Measurements from ENCODE around the gene CALHM6. TPM values are rescaled to one million over a fixed set of nuclear protein-coding genes. Genes with fewer than 3 reads are reported as not detected.

The CALHM6 gene
- total and polyA plus RNA-seq, 2 of the 8 experiments (the other 6 are each of a cell fraction or from before 2014, with no cell fraction given) = 0.93 to 1.8 TPM

GRCh38 chr6:116459927-116460326 lies 1.2 kb upstream of the CALHM6 start:
- ChIA-PET CTCF (ENCODE audit: partially characterized antibody) (interaction anchor here (1.0 to 1.4 kb wide), 2 partner anchors 19 to 192 kb away, joined by 3 to 4 read pairs; no protein-coding TSS in a partner anchor), POLR2A (ENCODE audit: partially characterized antibody) (no interaction called here)
- no peaks in the 10 kb centered on the region for H3K36me3 ChIP-seq (ENCODE audit: control insufficient read depth in 2 of 4, insufficient read depth in 4 of 4, low read length in 3 of 4)
- no peak overlapping the region for H4K91ac ChIP-seq (replicated peaks; ENCODE audit: insufficient read length, low read length)
- peaks cover 3 to 4% (median 3%) of the 10 kb centered on the region in 4 experiments for H3K4me1 ChIP-seq (replicated peaks in 1 of 4; ENCODE audit: control insufficient read depth in 3 of 4, insufficient read depth in 4 of 4, low read length in 3 of 4)
- DNase-seq (ENCODE audit: low read depth in 1 of 2, low spot score in 2 of 2) = no peak
- H3K23me2 ChIP-seq (ENCODE audit: low read depth, low read length) = peaks cover 4% of the 10 kb centered on the region; the same call in 1 of the 2 replicates
- WGBS, 2 experiments (ENCODE audit: extremely low coverage in 1 of 2, insufficient coverage in 1 of 2, insufficient read length in 1 of 2, insufficient replicate concordance in 2 of 2, low coverage in 1 of 2, low lambda C conversion rate in 2 of 2, missing lambda C conversion rate in 1 of 2) = 91% methylated on average over 4 of the region's 4 CpGs; no CpG with 5 or more reads in 1 of the 2 experiments
- peaks cover 8 to 33% (median 25%) of the 10 kb centered on the region in 4 experiments for H3K27me3 ChIP-seq (replicated peaks in 1 of 4; ENCODE audit: control insufficient read depth in 3 of 4, extremely low read depth in 1 of 4, insufficient read depth in 3 of 4, low read length in 3 of 4)
- no peak overlapping the region for H2BK20ac ChIP-seq (ENCODE audit: low read length)
- no peak overlapping the region for H2BK5ac ChIP-seq (ENCODE audit: low read depth, low read length)
- H3K79me1 ChIP-seq (ENCODE audit: low read depth, low read length) = no peaks in the 10 kb centered on the region
- no peak overlapping the region for H3K18ac ChIP-seq (ENCODE audit: extremely low read depth, low read length)
- no peaks in the 10 kb centered on the region for H3K79me2 ChIP-seq (ENCODE audit: control insufficient read depth in 1 of 2, insufficient read depth in 2 of 2, low read length in 2 of 2)
- H3K27ac ChIP-seq (ENCODE audit: low read depth, low read length) = no peak overlapping the region
- no peak overlapping the region for H3K4ac ChIP-seq (replicated peaks; ENCODE audit: insufficient read length, low read depth, low read length)
- no peak overlapping the region for H2AK5ac ChIP-seq (ENCODE audit: low read depth, low read length)
- no peaks in the 10 kb centered on the region for H3K9me3 ChIP-seq (ENCODE audit: insufficient read depth in 2 of 2, low read depth in 1 of 2, low read length in 1 of 2)
- H3K14ac ChIP-seq (ENCODE audit: insufficient read length) = no peak overlapping the region
- no peak overlapping the region for H3K4me3 ChIP-seq (ENCODE audit: extremely low read depth in 1 of 4, insufficient read depth in 2 of 4, low read depth in 3 of 4, low read length in 4 of 4)
- no peak overlapping the region for H3K4me2 ChIP-seq (ENCODE audit: insufficient read depth in 1 of 2, low read depth in 2 of 2, low read length in 2 of 2)
- no peak overlapping the region for H2BK15ac ChIP-seq (ENCODE audit: low read length)
- no peak overlapping the region for H2BK120ac ChIP-seq (replicated peaks; ENCODE audit: low read depth, low read length)
- no peaks in the 10 kb centered on the region for H4K20me1 ChIP-seq (replicated peaks in 1 of 2; ENCODE audit: control insufficient read depth in 1 of 2, insufficient read depth in 2 of 2, low read length in 2 of 2)
- no peak overlapping the region for H3K9ac ChIP-seq (replicated peaks in 1 of 4; ENCODE audit: extremely low read depth in 1 of 4, low read depth in 3 of 4, low read length in 3 of 4)
- no peak for FAIRE-seq
- H4K5ac ChIP-seq (ENCODE audit: insufficient read length, low read depth, low read length) = no peak overlapping the region
- no peak overlapping the region for H2BK12ac ChIP-seq (ENCODE audit: low read depth, low read length)
- H3K56ac ChIP-seq (replicated peaks; ENCODE audit: insufficient read length, low read depth, low read length) = no peak overlapping the region
- no peak overlapping the region for H3K23ac ChIP-seq (ENCODE audit: insufficient read length)
- no peak overlapping the region for H4K8ac ChIP-seq (ENCODE audit: extremely low read depth, insufficient read depth, low read length)
- no peak overlapping the region for H2AFZ ChIP-seq (ENCODE audit: low read length)
- no peak for TF ChIP-seq TAF7 (optimal IDR thresholded peaks at IDR 0.05; ENCODE audit: borderline replicate concordance, low read depth, low read length)
- TF ChIP-seq BCL11A (IDR thresholded peaks at IDR 0.05; ENCODE audit: low read depth in 2 of 2, low read length in 2 of 2) = no peak
- no peak for TF ChIP-seq CBX5 (IDR thresholded peaks at IDR 0.05; ENCODE audit: low read depth, low read length)
- TF ChIP-seq BACH1 (IDR thresholded peaks at IDR 0.05; ENCODE audit: low read length) = no peak
- no peak for TF ChIP-seq CBX8 (IDR thresholded peaks at IDR 0.05; ENCODE audit: borderline replicate concordance, low read depth, low read length)
- TF ChIP-seq SRF (IDR thresholded peaks at IDR 0.05; ENCODE audit: low read depth, low read length) = no peak
- no peak for TF ChIP-seq RXRA (IDR thresholded peaks at IDR 0.05; ENCODE audit: insufficient read depth, low read depth, low read length)
- TF ChIP-seq CTCF (IDR thresholded peaks at IDR 0.05; ENCODE audit: control extremely low read depth in 1 of 3, insufficient read depth in 1 of 3, low read depth in 1 of 3, low read length in 3 of 3) = no peak
- no peak for TF ChIP-seq RNF2 (IDR thresholded peaks at IDR 0.05; ENCODE audit: borderline replicate concordance, low read depth, low read length, missing control alignments, poor library complexity, severe bottlenecking)

Data from H1 (cell line).